Aorta (tissue), 5 donors: ENCODE measurements around the gene CIT. TPM values are rescaled to one million over a fixed set of nuclear protein-coding genes. Genes with fewer than 3 reads are reported as not detected.

Experiments
- ATAC-seq: fragments of 200-7000 bp; cut with Tn5 transposase; one replicate; pipeline ENCODE4 v1.9.1; 2022; ENCODE audit warnings: moderate library complexity; ENCODE audit not compliant: low FRiP score
- DNase-seq, 2 donors: peaks; one replicate each; pipeline ENCODE4 v3.0.0-alpha.2; 2020
- H3K27ac ChIP-seq, 2 donors: one replicate each; pipeline ENCODE4 v1.5.1; 2013; ENCODE audit warnings: low read length in 2 of 2, mild to moderate bottlenecking in 2 of 2, moderate library complexity in 2 of 2, control low read depth in 1 of 2, inconsistent platforms in 1 of 2, low read depth in 1 of 2
- H3K27me3 ChIP-seq, 2 donors: one replicate each; pipeline ENCODE4 v1.6.1; 2013; ENCODE audit warnings: control low read depth in 1 of 2, low read length in 1 of 2, mild to moderate bottlenecking in 1 of 2, moderate library complexity in 1 of 2; ENCODE audit not compliant: insufficient read depth in 2 of 2, control insufficient read depth in 1 of 2
- H3K36me3 ChIP-seq, 2 donors: one replicate each; pipeline ENCODE4 v1.6.1; 2013; ENCODE audit warnings: control low read depth in 1 of 2, low read length in 1 of 2, mild to moderate bottlenecking in 1 of 2; ENCODE audit not compliant: insufficient read depth in 2 of 2, control insufficient read depth in 1 of 2
- H3K4me1 ChIP-seq, 2 donors: one replicate each; pipeline ENCODE4 v1.6.1; 2013; ENCODE audit warnings: low read length in 2 of 2, control low read depth in 1 of 2, mild to moderate bottlenecking in 1 of 2, moderate library complexity in 1 of 2; ENCODE audit not compliant: insufficient read depth in 2 of 2, control insufficient read depth in 1 of 2
- H3K4me3 ChIP-seq, 2 donors: one replicate each; pipeline ENCODE4 v1.5.1; 2013; ENCODE audit warnings: low read length in 2 of 2, control low read depth in 1 of 2, mild to moderate bottlenecking in 1 of 2
- H3K9me3 ChIP-seq: one replicate; pipeline ENCODE4 v1.6.1; 2013; ENCODE audit warnings: mild to moderate bottlenecking, low read length; ENCODE audit not compliant: control insufficient read depth
- WGBS, 2 donors: extraction: QIAGEN DNeasy Blood & Tissue Kit; methylation state at CpG; one replicate each; pipeline ENCODE4 v1.1.7; 2013; 5-methylcytosine and 5-hydroxymethylcytosine counted together
- intact Hi-C, 2 donors: fragments of 100-400 bp; cut with DNase I; formaldehyde crosslinking; loops; one replicate each; pipeline versions ENCODE4 v1.14.2 to v1.15.0; 2022
- polyA plus RNA-seq, 2 donors: library from polyadenylated mRNA; stranded (reverse); fragments of 200-250 nt; gene quantifications; one replicate each; pipeline ENCODE4 v1.2.3, GENCODE V29; 2013
- total RNA-seq, 2 donors: library from RNA; stranded (reverse); fragmentation: NEBNext Ultra II Directional; extraction: Animal tissue kit (Norgen Biotek cat#: 25700); gene quantifications; one replicate each; pipeline ENCODE4 v1.2.1, GENCODE V29; 2021
- donor health status: healthy with polysubstance abuse.
- donor health status: Bipolar disorder and iron deficiency.
- donor health status: DM: no; HTN: no; CAD: no.
- donor health status: DM: no; HTN: no; CAD: no.
- donor health status: DM: yes; HTN: yes; CAD: no.

Gene CIT
- total and polyA plus RNA-seq, 4 donors: 0.13 to 7.1 (median 1.5) TPM

DNA sequence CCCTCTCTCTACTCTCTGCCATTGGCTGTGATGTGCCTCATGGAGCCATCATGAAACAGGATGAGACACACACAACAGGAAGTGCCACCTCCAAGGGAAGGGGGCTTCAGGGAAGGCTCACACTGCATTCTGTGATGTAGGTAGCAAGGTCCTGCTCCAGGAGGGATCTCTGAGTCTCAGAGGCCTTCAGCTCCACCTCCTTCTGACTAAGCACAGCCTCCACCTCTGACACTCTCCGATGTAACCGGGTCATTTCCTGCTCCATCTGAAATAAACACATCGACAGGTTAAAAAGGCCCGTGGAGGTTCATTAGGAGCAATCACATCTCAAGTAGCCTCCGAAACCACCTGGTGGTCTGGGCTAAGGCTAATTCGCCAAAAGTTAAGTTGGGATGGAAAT is 93.3 kb downstream of the CIT start:
- intact Hi-C loops: no loop called here

DNA sequence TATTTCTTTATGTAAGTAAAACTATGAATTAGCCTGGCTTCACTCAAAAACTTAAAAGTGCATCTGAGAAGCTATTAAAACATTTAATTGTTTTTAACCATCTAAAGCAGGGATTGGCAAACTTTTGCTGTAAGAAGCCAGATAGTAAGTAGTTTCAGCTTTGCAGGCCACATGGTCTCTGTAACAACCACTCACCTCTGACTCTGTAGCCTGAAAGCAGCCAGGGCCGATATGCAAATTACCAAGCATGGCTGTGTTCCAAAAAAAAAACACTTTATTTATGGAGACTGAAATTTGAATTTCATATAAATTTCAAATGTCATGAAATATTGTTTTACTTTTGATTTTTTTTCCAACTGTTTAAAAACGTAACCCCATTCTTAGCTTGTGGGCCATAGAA is 95.3 kb downstream of the CIT start:
- intact Hi-C loops: no loop called here
- Histone ChIP-seq H3K9me3 (peaks cover 5% of the 10 kb centered on the region), H3K4me1 (no peaks in the 10 kb centered on the region), H3K27ac (no peak overlapping the region), H3K4me3 (no peak overlapping the region), H3K36me3 (no peaks in the 10 kb centered on the region), H3K27me3 (no peaks in the 10 kb centered on the region)
- DNase-seq (no peak), ATAC-seq (no peak)
- 84 to 89% methylated on average over 2 of the region's 2 CpGs for WGBS, 2 donors

More for the DNA sequence above, 93.3 kb downstream of the CIT start:
- Histone ChIP-seq H3K36me3 (no peaks in the 10 kb centered on the region), H3K27me3 (no peaks in the 10 kb centered on the region), H3K4me1 (no peaks in the 10 kb centered on the region), H3K27ac (no peak overlapping the region), H3K9me3 (peaks cover 5% of the 10 kb centered on the region), H3K4me3 (no peak overlapping the region)
- DNase-seq: no peak
- 94 to 98% methylated on average over 6 of the region's 6 CpGs for WGBS, 2 donors
- no peak for ATAC-seq

DNA sequence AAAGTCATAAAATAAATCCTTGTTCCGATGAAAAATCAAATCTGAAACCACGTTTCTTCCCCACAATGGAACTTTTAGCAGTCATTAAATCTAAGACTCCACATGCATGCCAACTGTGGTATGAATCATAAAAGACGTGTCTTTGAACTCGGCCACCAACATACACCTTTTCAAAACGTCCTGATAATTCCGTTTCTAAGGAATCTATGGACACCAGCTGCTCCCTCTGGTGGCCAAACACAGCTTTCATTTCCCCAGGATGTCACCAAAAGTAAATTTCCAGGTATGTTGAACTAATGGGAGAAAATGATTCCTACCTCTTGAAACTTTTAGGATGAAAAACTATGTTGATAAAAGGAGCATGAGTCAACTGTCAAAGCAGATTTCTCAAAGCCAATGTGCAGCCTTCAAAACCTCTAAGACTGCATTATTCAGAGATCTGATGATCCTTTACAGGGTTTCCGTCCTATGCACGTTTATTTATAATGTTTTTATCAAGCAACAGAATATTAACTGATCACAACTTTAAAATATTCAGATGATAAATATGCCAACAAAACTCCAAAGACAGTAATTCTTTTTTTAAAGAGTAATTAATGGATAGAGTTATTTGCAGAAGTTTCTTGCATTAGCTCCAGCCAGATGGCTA is 96.2 kb downstream of the CIT start:
- H3K36me3 ChIP-seq: no peaks in the 10 kb centered on the region
- intact Hi-C loops: no loop called here
- no peak overlapping the region for H3K27ac ChIP-seq
- no peak for ATAC-seq
- DNase-seq: no peak
- no peaks in the 10 kb centered on the region for H3K27me3 ChIP-seq
- H3K4me1 ChIP-seq: no peaks in the 10 kb centered on the region
- WGBS, 2 donors: 33 to 34% methylated on average over 8 of the region's 8 CpGs
- peaks cover 1% of the 10 kb centered on the region for H3K9me3 ChIP-seq
- H3K4me3 ChIP-seq: no peak overlapping the region

DNA sequence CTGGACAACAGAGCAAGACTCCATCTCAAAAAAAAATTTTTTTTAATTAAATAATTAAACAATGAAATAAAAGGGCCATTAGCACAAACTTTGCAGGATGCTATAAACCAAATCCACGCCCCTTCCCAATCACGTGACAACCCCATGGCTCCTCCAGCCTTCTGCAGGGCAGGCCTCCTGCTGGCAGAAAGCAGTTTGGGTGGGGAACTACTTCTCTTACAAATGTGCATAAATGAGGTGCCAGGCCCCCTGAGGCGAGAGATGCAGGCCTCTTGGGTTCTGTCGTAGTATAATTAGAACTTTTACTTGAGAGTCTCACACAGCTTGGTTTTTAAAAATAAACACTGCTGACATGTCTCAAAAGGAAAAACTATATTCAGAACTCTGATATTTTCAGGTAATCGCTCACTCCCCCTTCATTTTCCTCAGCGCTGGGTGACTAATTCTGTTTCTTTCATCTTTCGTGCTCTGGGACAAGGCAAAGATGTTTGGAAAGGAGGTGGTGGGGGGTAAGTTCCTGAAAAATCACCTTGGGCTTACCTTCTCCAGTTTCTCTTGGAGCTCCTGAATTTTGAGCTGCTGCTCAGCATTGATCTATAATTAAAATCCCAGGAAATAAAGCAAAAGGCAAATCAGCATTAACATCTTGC is 101.7 kb downstream of the CIT start:
- no peaks in the 10 kb centered on the region for H3K9me3 ChIP-seq
- no peaks in the 10 kb centered on the region for H3K4me1 ChIP-seq
- no peak overlapping the region for H3K4me3 ChIP-seq
- no peak for DNase-seq
- WGBS, 2 donors: 93 to 95% methylated on average over 7 of the region's 7 CpGs
- H3K36me3 ChIP-seq: no peaks in the 10 kb centered on the region
- ATAC-seq: no peak
- no peaks in the 10 kb centered on the region for H3K27me3 ChIP-seq
- intact Hi-C loops: no loop called here
- no peak overlapping the region for H3K27ac ChIP-seq

DNA sequence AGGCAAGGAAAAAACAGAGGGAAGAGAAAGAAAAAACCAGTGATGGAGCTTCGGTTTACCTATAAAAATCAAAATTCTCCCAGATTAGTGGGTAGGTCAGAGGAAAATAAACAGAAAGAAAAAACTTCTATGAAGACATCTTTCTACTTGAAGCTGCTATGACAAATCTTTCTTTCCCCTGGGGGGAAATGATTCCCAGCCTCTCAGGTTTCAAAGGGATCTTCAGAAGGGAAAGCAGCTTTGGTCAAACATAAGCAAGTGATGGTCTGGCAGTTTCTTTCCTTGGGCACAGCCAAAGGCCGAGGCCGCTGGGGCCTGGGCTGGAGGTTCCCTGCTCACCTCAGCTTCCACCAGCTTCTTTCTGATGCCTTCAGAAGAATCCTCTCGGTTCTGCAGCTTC is 104.7 kb downstream of the CIT start:
- no peaks in the 10 kb centered on the region for H3K4me1 ChIP-seq
- intact Hi-C loops: no loop called here
- DNase-seq (no peak), ATAC-seq (no peak)
- no peaks in the 10 kb centered on the region for H3K9me3 ChIP-seq
- WGBS, 2 donors: 92 to 96% methylated on average over 4 of the region's 4 CpGs
- H3K4me3 ChIP-seq: no peak overlapping the region
- no peak overlapping the region for H3K27ac ChIP-seq
- H3K27me3 ChIP-seq: no peaks in the 10 kb centered on the region
- no peaks in the 10 kb centered on the region for H3K36me3 ChIP-seq

DNA sequence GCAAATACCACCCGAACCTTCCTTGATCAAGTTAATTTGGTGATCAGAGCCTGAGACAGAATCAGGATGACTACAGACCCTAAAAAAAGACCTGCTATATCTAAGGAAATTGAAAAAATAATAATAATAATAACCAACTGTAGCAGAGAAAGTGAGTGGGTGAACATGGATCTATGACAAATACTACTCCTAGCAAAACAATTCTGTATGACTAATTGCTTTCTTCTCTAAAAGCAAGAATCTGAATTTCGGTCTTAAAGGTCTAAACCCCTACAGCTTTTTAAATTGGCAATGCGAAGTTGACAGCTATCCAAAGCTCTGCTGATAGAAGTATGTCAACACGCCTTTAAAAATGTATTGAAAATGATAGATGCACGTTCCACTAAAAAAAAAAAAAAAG is 107.0 kb downstream of the CIT start:
- no peak for ATAC-seq
- Histone ChIP-seq H3K4me3 (no peak overlapping the region), H3K27ac (no peak overlapping the region), H3K4me1 (no peaks in the 10 kb centered on the region), H3K9me3 (no peaks in the 10 kb centered on the region), H3K36me3 (no peaks in the 10 kb centered on the region), H3K27me3 (no peaks in the 10 kb centered on the region)
- intact Hi-C loops: no loop called here
- WGBS, 2 donors: 71% methylated on average over 5 of the region's 5 CpGs
- no peak for DNase-seq

DNA sequence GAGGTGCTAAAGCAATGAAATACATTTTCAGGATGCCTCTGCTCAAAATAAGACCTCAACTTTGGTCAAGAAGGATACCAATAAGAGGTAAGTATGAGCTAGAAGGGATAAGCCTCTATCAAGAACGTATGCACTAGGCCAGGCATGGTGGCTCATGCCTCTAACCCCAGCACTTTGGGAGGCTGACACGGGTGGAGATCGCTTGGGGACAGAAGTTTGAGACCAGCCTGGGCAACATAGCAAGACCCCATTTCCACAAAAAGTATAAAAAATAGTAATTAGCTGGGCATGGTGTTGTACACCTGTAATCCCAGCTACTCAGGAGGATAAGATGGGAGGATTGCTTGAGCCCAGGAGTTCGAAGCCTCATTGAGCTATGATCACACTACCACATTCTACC is 114.5 kb downstream of the CIT start:
- no peaks in the 10 kb centered on the region for H3K36me3 ChIP-seq
- intact Hi-C loops: no loop called here
- DNase-seq (no peak), ATAC-seq (no peak)
- no peaks in the 10 kb centered on the region for H3K9me3 ChIP-seq
- 95 to 98% methylated on average over 4 of the region's 4 CpGs for WGBS, 2 donors
- no peaks in the 10 kb centered on the region for H3K4me1 ChIP-seq
- H3K27me3 ChIP-seq: no peaks in the 10 kb centered on the region
- no peak overlapping the region for H3K27ac ChIP-seq
- H3K4me3 ChIP-seq: no peak overlapping the region

DNA sequence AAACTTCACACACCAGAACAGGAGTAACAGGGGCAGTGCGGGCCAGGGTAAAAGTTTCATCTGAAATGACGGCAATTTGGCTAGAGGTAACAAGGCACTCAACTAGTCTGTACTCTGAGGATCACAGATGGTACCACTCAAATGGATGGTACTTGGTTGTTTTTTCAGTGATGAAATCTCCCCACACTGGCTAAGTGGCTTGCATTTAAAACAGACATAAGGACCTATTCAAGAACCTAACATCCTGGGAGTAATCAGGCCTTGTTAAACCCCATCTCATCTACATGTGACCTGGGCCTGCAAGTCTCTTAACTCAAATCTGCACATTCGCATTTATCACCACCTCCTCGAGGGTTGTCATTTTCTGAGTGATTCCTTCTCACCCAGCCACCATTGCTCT is 118.4 kb downstream of the CIT start:
- no peak for ATAC-seq
- Histone ChIP-seq H3K4me1 (no peaks in the 10 kb centered on the region), H3K36me3 (no peaks in the 10 kb centered on the region), H3K27me3 (no peaks in the 10 kb centered on the region), H3K27ac (no peak overlapping the region), H3K9me3 (no peaks in the 10 kb centered on the region), H3K4me3 (no peak overlapping the region)
- WGBS, 2 donors: 95 to 96% methylated on average over 4 of the region's 4 CpGs
- DNase-seq: no peak
- intact Hi-C loops: no loop called here

DNA sequence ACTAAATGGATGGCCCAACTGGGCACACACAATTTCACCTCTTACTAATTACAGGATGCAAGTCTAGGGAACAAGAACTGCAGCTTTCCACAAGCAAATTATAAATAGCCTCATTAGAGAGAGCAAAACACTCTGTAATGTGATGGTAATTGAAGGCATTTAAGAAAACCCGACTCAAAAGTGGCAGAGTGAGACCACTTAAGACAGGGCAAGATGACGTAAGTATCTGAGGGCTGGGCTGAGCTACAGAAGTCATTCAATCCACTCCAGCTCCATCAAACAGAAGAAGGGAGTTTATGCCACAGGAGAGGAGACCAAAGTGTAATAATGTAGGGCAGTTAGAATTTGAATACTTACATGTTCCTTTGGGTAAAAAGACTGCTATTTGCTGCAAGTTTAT is 118.9 kb downstream of the CIT start:
- no peaks in the 10 kb centered on the region for H3K9me3 ChIP-seq
- DNase-seq (no peak), ATAC-seq (no peak)
- H3K27me3 ChIP-seq: no peaks in the 10 kb centered on the region
- H3K27ac ChIP-seq: no peak overlapping the region
- intact Hi-C loops: no loop called here
- no peaks in the 10 kb centered on the region for H3K36me3 ChIP-seq
- 95 to 98% methylated on average over 2 of the region's 2 CpGs for WGBS, 2 donors
- H3K4me3 ChIP-seq: no peak overlapping the region
- H3K4me1 ChIP-seq: no peaks in the 10 kb centered on the region
